ENCODE measurements around the gene ZIC5.

Gene ZIC5

GRCh38 chr13:99971576-99972189 is at the start of gene ZIC5:
Gene ZIC5, minus strand, starts transcription at chr13:99971767. Its CDS starts 164 bp downstream, at chr13:99971603.
- DNase-seq (ENCODE audit: low spot score) = no peak
- POLR2A ChIA-PET (ENCODE audit: low non-redundant PET) = no interaction called here
- TF ChIP-seq CTCF (conservative IDR thresholded peaks at IDR 0.05; ENCODE audit: low read depth) = no peak
- H3K27ac ChIP-seq = no peak within 1 kb of the TSS
- CTCF ChIA-PET = no interaction called here

- H3K27ac ChIP-seq = no peak overlapping the region
- DNase-seq (ENCODE audit: low spot score) = no peak
- ChIA-PET POLR2A (ENCODE audit: low non-redundant PET) (no interaction called here), CTCF (interaction anchor here (0.7 kb wide), 1 partner anchor 144 kb away, joined by 5 read pairs; no protein-coding TSS in a partner anchor)
- no peak for TF ChIP-seq CTCF (conservative IDR thresholded peaks at IDR 0.05; ENCODE audit: low read depth)
Observed at GRCh38 chr13:100019780-100020356, 48.3 kb upstream of the ZIC5 start.

- no peak overlapping the region for H3K27ac ChIP-seq
- no peak for DNase-seq (ENCODE audit: low spot score)
- TF ChIP-seq CTCF (conservative IDR thresholded peaks at IDR 0.05; ENCODE audit: low read depth) = no peak
- ChIA-PET CTCF (no interaction called here), POLR2A (ENCODE audit: low non-redundant PET) (no interaction called here)
Observed at GRCh38 chr13:100014621-100015020, 43.1 kb upstream of the ZIC5 start.

GRCh38 chr13:99998261-99998660 is 26.7 kb upstream of the ZIC5 start:
- H3K27ac ChIP-seq = no peak overlapping the region
- ChIA-PET POLR2A (ENCODE audit: low non-redundant PET) (no interaction called here), CTCF (no interaction called here)
- no peak for DNase-seq (ENCODE audit: low spot score)
- TF ChIP-seq CTCF (conservative IDR thresholded peaks at IDR 0.05; ENCODE audit: low read depth) = no peak

- ChIA-PET POLR2A (ENCODE audit: low non-redundant PET) (no interaction called here), CTCF (no interaction called here)
- H3K27ac ChIP-seq = no peak overlapping the region
- no peak for DNase-seq (ENCODE audit: low spot score)
- TF ChIP-seq CTCF (conservative IDR thresholded peaks at IDR 0.05; ENCODE audit: low read depth) = no peak
Observed at GRCh38 chr13:99997702-99998214, 26.2 kb upstream of the ZIC5 start.

GRCh38 chr13:99996381-99996973 is 24.9 kb upstream of the ZIC5 start:
- TF ChIP-seq CTCF (conservative IDR thresholded peaks at IDR 0.05; ENCODE audit: low read depth) = no peak
- DNase-seq (ENCODE audit: low spot score) = no peak
- no peak overlapping the region for H3K27ac ChIP-seq
- ChIA-PET POLR2A (ENCODE audit: low non-redundant PET) (no interaction called here), CTCF (interaction anchor here (0.7 kb wide), 1 partner anchor 68 kb away, joined by 3 read pairs; no protein-coding TSS in a partner anchor)

Measured in RWPE1 (cell line).